H9 (cell line): Measurements from ENCODE around the gene THBS1. TPM values are rescaled to one million over a fixed set of nuclear protein-coding genes. Genes with fewer than 3 reads are reported as not detected.

Source experiments
- DNase-seq: peaks from one replicate; pipeline ENCODE4 v3.0.0-alpha.2; 2017
- H2AFZ ChIP-seq: one replicate; pipeline ENCODE4 v1.6.1; 2013; ENCODE audit warnings: mild to moderate bottlenecking, low read length, control low read depth, moderate library complexity
- H2AK5ac ChIP-seq: 2 replicates; pipeline ENCODE4 v1.6.1; 2013; ENCODE audit warnings: low read length, control low read depth, mixed read lengths; ENCODE audit not compliant: insufficient read length
- H2BK120ac ChIP-seq: one replicate; pipeline ENCODE4 v1.6.1; 2013; ENCODE audit warnings: low read depth, mild to moderate bottlenecking, low read length, control low read depth, inconsistent platforms; ENCODE audit not compliant: poor library complexity, severe bottlenecking
- H2BK12ac ChIP-seq: 2 replicates; pipeline ENCODE4 v1.6.1; 2013; ENCODE audit warnings: low read length, control low read depth, mixed read lengths, low read depth; ENCODE audit not compliant: insufficient read length
- H2BK15ac ChIP-seq: 2 replicates; pipeline ENCODE4 v1.6.1; 2013; ENCODE audit warnings: low read depth, low read length, control low read depth
- H2BK20ac ChIP-seq: one replicate; pipeline ENCODE4 v1.6.1; 2013; ENCODE audit warnings: low read depth, mild to moderate bottlenecking, low read length, control low read depth, inconsistent platforms; ENCODE audit not compliant: poor library complexity, severe bottlenecking
- H2BK5ac ChIP-seq: 2 replicates; pipeline ENCODE4 v1.6.1; 2013; ENCODE audit warnings: low read length, control low read depth, mixed read lengths; ENCODE audit not compliant: insufficient read length
- H3K14ac ChIP-seq: 2 replicates; pipeline ENCODE4 v1.6.1; 2013; ENCODE audit warnings: low read length, control low read depth; ENCODE audit not compliant: insufficient read depth
- H3K18ac ChIP-seq: 2 replicates; pipeline ENCODE4 v1.6.1; 2013; ENCODE audit warnings: low read depth, mild to moderate bottlenecking, mixed read lengths, low read length, control low read depth; ENCODE audit not compliant: insufficient read length
- H3K23ac ChIP-seq: 2 replicates; pipeline ENCODE4 v1.6.1; 2013; ENCODE audit warnings: low read length, control low read depth, mixed read lengths, low read depth; ENCODE audit not compliant: insufficient read length
- H3K23me2 ChIP-seq: 2 replicates; pipeline ENCODE4 v1.6.1; 2013; ENCODE audit warnings: low read depth, mild to moderate bottlenecking, mixed read lengths, low read length, control low read depth; ENCODE audit not compliant: insufficient read length, poor library complexity, severe bottlenecking
- H3K27ac ChIP-seq: 2 replicates; pipeline ENCODE4 v1.5.1; 2013; ENCODE audit warnings: low read length, control low read depth, mixed read lengths, low read depth; ENCODE audit not compliant: insufficient read length
- H3K27me3 ChIP-seq: 2 replicates; pipeline ENCODE4 v1.6.1; 2013; ENCODE audit warnings: low read length, control low read depth, inconsistent platforms; ENCODE audit not compliant: insufficient read depth
- H3K4ac ChIP-seq: 2 replicates; pipeline ENCODE4 v1.6.1; 2013; ENCODE audit warnings: low read depth, mild to moderate bottlenecking, control low read depth, inconsistent platforms, low read length, moderate library complexity
- H3K4me1 ChIP-seq: 2 replicates; pipeline ENCODE4 v1.6.1; 2013; ENCODE audit warnings: low read length, control low read depth, inconsistent platforms; ENCODE audit not compliant: insufficient read depth
- H3K4me2 ChIP-seq: 2 replicates; pipeline ENCODE4 v1.6.1; 2013; ENCODE audit warnings: low read length, control low read depth, mixed read lengths; ENCODE audit not compliant: insufficient read length, insufficient read depth
- H3K56ac ChIP-seq: 2 replicates; pipeline ENCODE4 v1.6.1; 2013; ENCODE audit warnings: low read depth, mild to moderate bottlenecking, mixed read lengths, low read length, control low read depth; ENCODE audit not compliant: insufficient read length
- H3K79me1 ChIP-seq: 2 replicates; pipeline ENCODE4 v1.6.1; 2013; ENCODE audit warnings: low read depth, mild to moderate bottlenecking, moderate library complexity, low read length, control low read depth, inconsistent platforms; ENCODE audit not compliant: insufficient read depth, poor library complexity, severe bottlenecking
- H3K79me2 ChIP-seq: 2 replicates; pipeline ENCODE4 v1.6.1; 2013; ENCODE audit warnings: low read length, control low read depth, inconsistent platforms; ENCODE audit not compliant: insufficient read depth
- H3K9ac ChIP-seq: 2 replicates; pipeline ENCODE4 v1.6.1; 2013; ENCODE audit warnings: low read length, control low read depth, mixed read lengths; ENCODE audit not compliant: insufficient read length; ENCODE audit errors: extremely low read depth
- H3K9me3 ChIP-seq: one replicate; pipeline ENCODE4 v1.6.1; 2013; ENCODE audit warnings: low read depth, low read length, inconsistent platforms; ENCODE audit not compliant: control insufficient read depth
- H3T11ph ChIP-seq: one replicate; pipeline ENCODE4 v1.6.1; 2013; ENCODE audit warnings: mild to moderate bottlenecking, low read length, control low read depth, inconsistent platforms
- H4K20me1 ChIP-seq: one replicate; pipeline ENCODE4 v1.6.1; 2013; ENCODE audit not compliant: control insufficient read depth, insufficient read length, insufficient read depth
- H4K5ac ChIP-seq: 2 replicates; pipeline ENCODE4 v1.6.1; 2013; ENCODE audit warnings: low read depth, mild to moderate bottlenecking, mixed read lengths, low read length, control low read depth; ENCODE audit not compliant: insufficient read length
- H4K8ac ChIP-seq: replicated peaks from 2 replicates; pipeline ENCODE4 v1.6.1; 2013; ENCODE audit warnings: low read length, control low read depth, mixed read lengths, low read depth; ENCODE audit not compliant: insufficient read length
- H4K91ac ChIP-seq: 2 replicates; pipeline ENCODE4 v1.6.1; 2013; ENCODE audit warnings: low read depth, mild to moderate bottlenecking, moderate library complexity, mixed read lengths, low read length, control low read depth; ENCODE audit not compliant: insufficient read length
- H3K27ac Mint-ChIP-seq, 3 experiments: 2 replicates in 2 of 3; 3 replicates in 1 of 3; pipeline ENCODE4 v1.8.0; 2020 to 2021; ENCODE audit warnings: mixed read lengths in 3 of 3, mild to moderate bottlenecking in 1 of 3, moderate library complexity in 1 of 3
- H3K27me3 Mint-ChIP-seq: 2 replicates; pipeline ENCODE4 v1.8.0; 2021; ENCODE audit warnings: low read depth, mild to moderate bottlenecking, moderate library complexity, mixed read lengths
- H3K36me3 Mint-ChIP-seq, 3 experiments: 2 replicates in 2 of 3; 3 replicates in 1 of 3; pipeline ENCODE4 v1.8.0; 2020 to 2021; ENCODE audit warnings: low read depth in 3 of 3, mixed read lengths in 3 of 3; ENCODE audit not compliant: insufficient read depth in 1 of 3
- H3K4me1 Mint-ChIP-seq, 2 experiments: 2 replicates each; pipeline ENCODE4 v1.8.0; 2020; ENCODE audit warnings: mixed read lengths in 2 of 2
- H3K4me3 Mint-ChIP-seq, 2 experiments: 2 replicates in 1 of 2; 3 replicates in 1 of 2; pipeline ENCODE4 v1.8.0; 2020 to 2021; ENCODE audit warnings: mild to moderate bottlenecking in 2 of 2, mixed read lengths in 2 of 2, moderate library complexity in 1 of 2
- H3K9me3 Mint-ChIP-seq, 2 experiments: 2 replicates in 1 of 2; 3 replicates in 1 of 2; pipeline ENCODE4 v1.8.0; 2020; ENCODE audit warnings: mild to moderate bottlenecking in 2 of 2, mixed read lengths in 2 of 2, moderate library complexity in 1 of 2
- CTCF ChIP-seq: fragments of 200-600 bp; sonication (generic); conservative IDR thresholded peaks from 3 replicates; pipeline ENCODE4 v1.8.0; 2021; ENCODE audit warnings: antibody characterized with exemption, mild to moderate bottlenecking
- WGBS: extraction: QIAGEN DNeasy Blood & Tissue Kit; methylation state at CpG from one replicate; pipeline ENCODE4 v1.1.7; 2013; ENCODE audit warnings: missing lambda C conversion rate, low lambda C conversion rate, mixed read lengths; ENCODE audit not compliant: insufficient read length; ENCODE audit errors: extremely low coverage; 5-methylcytosine and 5-hydroxymethylcytosine counted together
- total RNA-seq: library from RNA; stranded (reverse); gene quantifications from 2 replicates; pipeline ENCODE4 v1.2.1, GENCODE V29; 2021

Gene THBS1
- total RNA-seq, 1 experiment from 2014 or later: 72.1 TPM

GRCh38 chr15:39618063-39618823 is 37.4 kb downstream of the THBS1 start:
- no peak for DNase-seq
- Histone ChIP-seq H3K18ac (no peak overlapping the region), H3K4me2 (no peak overlapping the region), H3K27me3 (no peaks in the 10 kb centered on the region), H3K14ac (no peak overlapping the region), H2BK20ac (no peak overlapping the region), H2AFZ (no peak overlapping the region), H3K79me2 (no peaks in the 10 kb centered on the region), H3K79me1 (no peaks in the 10 kb centered on the region), H2BK5ac (no peak overlapping the region), H2BK15ac (no peak overlapping the region), H3K23ac (no peak overlapping the region), H4K20me1 (no peaks in the 10 kb centered on the region), H3K27ac (no peak overlapping the region), H2BK120ac (no peak overlapping the region), H3K4ac (no peak overlapping the region), H4K5ac (no peak overlapping the region), H4K91ac (no peak overlapping the region), H4K8ac (no peak overlapping the region), H3K56ac (no peak overlapping the region), H3K9ac (no peak overlapping the region), H3K9me3 (no peaks in the 10 kb centered on the region), H3K4me1 (no peaks in the 10 kb centered on the region), H3T11ph (no peak overlapping the region), H2BK12ac (no peak overlapping the region), H2AK5ac (no peak overlapping the region), H3K23me2 (no peaks in the 10 kb centered on the region)
- WGBS: no CpG with 5 or more reads among the region's 3 CpGs
- no peak overlapping the region for H3K27ac Mint-ChIP-seq
- no peaks in the 10 kb centered on the region for H3K4me1 Mint-ChIP-seq
- H3K27me3 Mint-ChIP-seq: no peaks in the 10 kb centered on the region; the same call in none of the 2 replicates
- no peak for TF ChIP-seq CTCF
- H3K36me3 Mint-ChIP-seq: peaks cover 0 to 4% (median 0%) of the 10 kb centered on the region in 3 experiments; a peak in 2 of 7 replicates
- H3K9me3 Mint-ChIP-seq: peaks cover 0 to 8% of the 10 kb centered on the region in 2 experiments; a peak in 3 of 5 replicates
- H3K4me3 Mint-ChIP-seq: no peak overlapping the region
